WI38 (cell line): ENCODE results near the gene PCSK5.

Source experiments
- H3K4me3 ChIP-seq: 2 replicates; pipeline ENCODE4 v1.5.1; 2011; ENCODE audit warnings: low read depth, mild to moderate bottlenecking, control low read depth, low read length
- CTCF ChIP-seq: IDR thresholded peaks from 2 replicates; pipeline ENCODE4 v1.5.1; 2012; ENCODE audit warnings: low read depth, mild to moderate bottlenecking, control low read depth, low read length

Gene PCSK5

DNA sequence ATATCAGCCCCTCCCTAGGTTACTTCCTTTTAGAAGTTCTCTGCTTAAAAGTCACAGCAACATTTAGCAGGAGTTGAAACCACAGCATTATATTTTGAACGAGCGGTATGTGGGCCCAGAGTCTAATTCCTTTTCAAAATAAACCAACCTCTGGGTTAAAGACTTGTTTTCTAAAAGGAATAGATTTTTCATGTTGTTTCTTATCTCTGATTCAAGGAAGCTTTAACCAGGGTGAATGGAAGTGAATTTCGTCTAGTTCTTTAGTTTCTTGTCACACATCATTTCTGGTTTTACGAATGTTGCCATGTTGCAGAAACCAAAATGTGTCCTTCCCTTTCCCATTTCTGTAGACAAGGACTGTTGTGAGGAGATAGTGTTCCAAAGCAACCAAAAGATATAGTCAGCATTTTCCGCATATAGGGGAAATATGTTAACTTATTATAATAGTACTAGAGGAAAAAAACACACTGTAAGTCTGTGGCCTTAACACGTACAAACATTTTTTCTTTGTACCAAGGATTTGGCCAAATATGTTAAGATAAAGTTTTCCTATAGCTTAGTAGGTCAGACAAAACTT is 142.4 kb downstream of the PCSK5 start:
- no peak for TF ChIP-seq CTCF
- no peak overlapping the region for H3K4me3 ChIP-seq

GRCh38 chr9:76034049-76034448 is 143.6 kb downstream of the PCSK5 start:
- no peak overlapping the region for H3K4me3 ChIP-seq
- no peak for TF ChIP-seq CTCF

DNA sequence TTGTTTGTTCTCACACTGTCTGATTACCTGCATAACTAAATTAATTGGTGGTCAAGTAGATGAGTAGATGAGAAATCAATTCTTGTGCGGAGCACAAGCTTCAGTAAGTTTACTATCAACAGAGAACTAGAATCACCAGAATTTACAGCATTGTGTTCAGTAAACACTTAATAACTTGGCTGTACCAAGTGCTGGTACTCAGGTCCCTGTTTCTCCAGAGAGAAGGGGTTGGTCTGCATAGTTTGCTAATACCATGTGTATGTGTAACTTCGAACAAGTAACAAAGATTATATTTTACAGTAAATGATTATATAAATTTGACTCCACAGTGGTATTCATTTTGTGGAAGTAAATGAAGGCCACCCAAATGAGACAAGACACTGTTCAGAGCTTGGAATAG is 146.3 kb downstream of the PCSK5 start:
- no peak overlapping the region for H3K4me3 ChIP-seq
- no peak for TF ChIP-seq CTCF

DNA sequence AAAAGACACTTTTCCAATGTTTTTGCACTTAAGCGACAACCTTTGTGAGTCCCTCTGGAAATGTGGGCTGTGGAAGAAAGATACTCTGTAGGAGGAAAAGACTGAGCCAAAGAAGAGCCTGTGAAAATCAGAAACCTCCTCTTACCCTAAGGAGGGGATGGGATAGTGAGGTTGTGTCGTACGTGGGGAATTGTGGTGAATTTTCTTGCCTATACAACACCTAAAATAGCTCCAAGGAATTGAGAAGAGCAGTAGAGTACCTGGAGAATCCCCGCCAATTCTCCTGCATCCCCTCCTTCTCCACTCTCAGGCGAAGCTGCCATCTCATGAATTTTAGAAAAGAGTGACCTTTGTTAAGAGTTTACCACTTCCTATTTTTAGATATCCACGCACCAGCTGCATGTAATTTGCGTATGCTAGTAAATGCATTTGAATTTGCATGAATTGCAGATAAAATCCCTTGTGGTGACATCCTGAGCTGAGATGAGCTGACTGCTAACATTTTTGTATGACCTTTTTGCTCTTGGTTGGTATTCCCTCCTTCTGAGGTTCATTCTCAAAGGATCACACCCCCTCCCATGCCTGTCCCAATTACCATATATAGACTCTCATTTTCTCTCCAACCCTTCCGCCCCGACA is 147.2 kb downstream of the PCSK5 start:
- H3K4me3 ChIP-seq: no peak overlapping the region
- no peak for TF ChIP-seq CTCF

DNA sequence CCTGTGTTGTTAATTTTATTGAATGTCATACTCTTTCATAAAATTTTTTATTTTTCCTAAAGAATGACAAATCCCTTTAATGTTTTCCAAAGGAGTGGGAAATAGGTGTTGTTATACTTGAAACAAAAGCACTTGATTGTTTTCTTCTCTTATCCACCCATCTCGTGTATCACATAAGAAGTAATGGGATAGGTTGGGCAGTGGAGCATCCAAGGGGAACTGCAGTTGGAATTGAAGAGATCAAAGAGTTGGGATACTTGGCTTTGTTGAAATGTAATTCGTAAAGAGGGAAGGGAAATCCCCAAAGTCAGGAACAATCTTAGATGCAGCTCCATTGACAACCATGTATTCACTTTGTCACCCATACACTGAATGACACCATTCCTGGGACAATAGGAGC is 148.0 kb downstream of the PCSK5 start:
- H3K4me3 ChIP-seq: no peak overlapping the region
- TF ChIP-seq CTCF: no peak

DNA sequence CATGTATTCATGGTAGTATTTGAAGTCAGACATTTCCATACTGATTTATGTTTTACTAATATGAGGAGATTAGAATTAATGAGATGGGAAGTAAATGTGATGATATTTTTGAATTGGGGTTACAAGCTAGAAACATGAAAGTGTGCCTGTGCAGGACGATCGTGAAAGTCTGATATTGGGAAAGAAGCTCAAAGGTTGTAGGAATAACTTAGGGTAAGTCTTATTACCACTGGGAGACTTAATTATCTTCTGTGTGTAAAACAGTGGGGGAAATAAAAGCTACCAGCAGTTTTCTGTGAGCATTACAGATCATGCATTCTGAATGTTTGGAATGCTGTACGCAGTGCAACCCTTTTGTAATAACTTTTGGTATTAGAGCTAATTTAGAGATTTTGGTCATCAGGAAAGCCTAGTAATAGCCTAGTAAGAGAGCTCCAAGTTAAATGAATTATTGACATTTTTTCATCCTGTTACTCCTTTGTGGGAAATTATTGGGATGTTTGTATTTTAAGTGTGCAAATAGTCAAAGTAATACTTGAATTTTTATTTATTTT is 153.9 kb downstream of the PCSK5 start:
- H3K4me3 ChIP-seq: no peak overlapping the region
- TF ChIP-seq CTCF: no peak

- TF ChIP-seq CTCF: no peak
- H3K4me3 ChIP-seq: no peak overlapping the region
Observed at GRCh38 chr9:76045221-76045620, 154.7 kb downstream of the PCSK5 start.
